Fibroblast of lung (primary cell): ENCODE data around the gene ADGRV1. TPM values are rescaled to one million over a fixed set of nuclear protein-coding genes. Genes with fewer than 3 reads are reported as not detected.

Experiments used
- DNase-seq, 2 donors: peaks; one replicate each; pipeline versions ENCODE4 v3.0.0 to v3.0.0-alpha.2; 2010; ENCODE audit warnings: low read depth in 2 of 2
- H2AFZ ChIP-seq: 2 replicates; pipeline ENCODE4 v1.5.1; 2012; ENCODE audit warnings: low read length, control low read depth, inconsistent platforms
- H3K27ac ChIP-seq: 2 replicates; pipeline ENCODE4 v1.5.1; 2011; ENCODE audit warnings: low read length, control low read depth; ENCODE audit not compliant: insufficient read depth
- H3K27me3 ChIP-seq: 2 replicates; pipeline ENCODE4 v1.5.1; 2011; ENCODE audit warnings: mild to moderate bottlenecking, low read length; ENCODE audit not compliant: control insufficient read depth, insufficient read depth
- H3K36me3 ChIP-seq: 2 replicates; pipeline ENCODE4 v1.5.1; 2011; ENCODE audit warnings: low read length; ENCODE audit not compliant: control insufficient read depth, insufficient read depth
- H3K4me1 ChIP-seq: 2 replicates; pipeline ENCODE4 v1.5.1; 2011; ENCODE audit warnings: low read length; ENCODE audit not compliant: control insufficient read depth, insufficient read depth; ENCODE audit errors: extremely low read depth
- H3K4me2 ChIP-seq: 2 replicates; pipeline ENCODE4 v1.5.1; 2011; ENCODE audit warnings: low read length, control low read depth; ENCODE audit not compliant: insufficient read depth; ENCODE audit errors: extremely low read depth
- H3K4me3 ChIP-seq, 4 experiments: fragments of 200-600 bp in 1 of 4; sonication (generic) in 1 of 4; replicated peaks in 1 of 4; 2 replicates each; pipeline ENCODE4 v1.5.1; 2011 to 2016; ENCODE audit warnings: low read length in 4 of 4, low read depth in 3 of 4, mild to moderate bottlenecking in 3 of 4, control low read depth in 2 of 4, inconsistent platforms in 1 of 4, mixed read lengths in 1 of 4; ENCODE audit not compliant: insufficient read depth in 1 of 4; ENCODE audit errors: control extremely low read depth in 1 of 4
- H3K79me2 ChIP-seq: 2 replicates; pipeline ENCODE4 v1.5.1; 2012; ENCODE audit warnings: mild to moderate bottlenecking, low read length, inconsistent platforms; ENCODE audit not compliant: control insufficient read depth, insufficient read depth
- H3K9ac ChIP-seq: 2 replicates; pipeline ENCODE4 v1.5.1; 2011; ENCODE audit warnings: mild to moderate bottlenecking, low read length, control low read depth; ENCODE audit not compliant: insufficient read depth
- H3K9me3 ChIP-seq: 2 replicates; pipeline ENCODE4 v1.5.1; 2012; ENCODE audit warnings: low read depth, low read length; ENCODE audit not compliant: control insufficient read depth, insufficient read depth
- H4K20me1 ChIP-seq: 2 replicates; pipeline ENCODE4 v1.5.1; 2011; ENCODE audit warnings: low read length; ENCODE audit not compliant: control insufficient read depth, insufficient read depth; ENCODE audit errors: extremely low read depth
- EZH2 ChIP-seq: IDR thresholded peaks from 2 replicates; pipeline ENCODE4 v1.5.1; 2012; ENCODE audit warnings: low read length, control low read depth, mild to moderate bottlenecking; ENCODE audit errors: missing control alignments
- polyA plus RNA-seq, 2 donors: library from polyadenylated mRNA; depleted of rRNA in 1 of 2; stranded (reverse) in 1 of 2; unstranded in 1 of 2; fragments of >200 nt; gene quantifications; 2 replicates each; pipeline ENCODE4 v1.2.1, GENCODE V29; 2011 to 2012; ENCODE audit warnings: missing spikeins in 1 of 2
- total RNA-seq: library from RNA; depleted of rRNA; stranded (reverse); fragments of >200 nt; gene quantifications from 2 replicates; pipeline ENCODE4 v1.2.1, GENCODE V29; 2014
- TF ChIP-seq, protein P1 (sequence below), 2 donors: IDR thresholded peaks in 1 of 2; conservative IDR thresholded peaks in 1 of 2; 1 replicate in 1 of 2; 2 replicates in 1 of 2; pipeline ENCODE4 v1.5.1; 2011 to 2012; ENCODE audit warnings: low read length in 2 of 2, control low read depth in 1 of 2, inconsistent platforms in 1 of 2, low read depth in 1 of 2, mild to moderate bottlenecking in 1 of 2

The ADGRV1 gene
- total and polyA plus RNA-seq, 2 donors (not counting 1 experiment from before 2014, with no cell fraction given) = 0.15 to 0.17 TPM

DNA sequence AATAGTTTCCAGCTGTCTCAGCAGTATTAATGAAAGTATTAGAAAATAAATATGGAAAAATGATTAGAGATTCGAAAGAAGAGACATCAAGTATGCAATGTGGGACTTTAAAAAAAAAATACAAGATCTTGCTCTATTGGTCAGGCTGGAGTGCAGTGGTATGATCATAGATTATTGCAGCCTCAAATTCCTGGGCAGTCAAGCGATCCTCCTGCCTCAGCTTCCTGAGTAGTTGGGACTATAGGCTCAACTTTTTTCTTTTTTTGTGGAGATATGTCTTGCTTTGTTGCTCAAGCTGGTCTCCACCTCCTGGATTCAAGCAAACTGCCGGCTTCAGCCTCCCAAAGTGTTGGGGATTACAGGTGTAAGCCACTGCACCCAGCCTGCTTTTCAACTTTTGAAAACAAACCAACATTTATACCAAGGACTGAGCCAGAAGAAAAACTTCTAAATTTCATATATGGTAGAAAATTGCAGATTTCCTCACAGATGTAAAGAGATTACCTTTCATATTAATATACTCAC lies 323.1 kb downstream of the ADGRV1 start:
- Histone ChIP-seq H4K20me1 (no peaks in the 10 kb centered on the region), H3K27ac (no peak overlapping the region), H3K4me1 (peaks cover 2% of the 10 kb centered on the region), H3K9ac (no peak overlapping the region), H3K36me3 (no peaks in the 10 kb centered on the region), H3K4me2 (no peak overlapping the region), H3K9me3 (no peaks in the 10 kb centered on the region), H3K27me3 (no peaks in the 10 kb centered on the region), H2AFZ (no peak overlapping the region), H3K4me3 (no peak overlapping the region), H3K79me2 (no peaks in the 10 kb centered on the region)
- TF ChIP-seq, protein P1, sequence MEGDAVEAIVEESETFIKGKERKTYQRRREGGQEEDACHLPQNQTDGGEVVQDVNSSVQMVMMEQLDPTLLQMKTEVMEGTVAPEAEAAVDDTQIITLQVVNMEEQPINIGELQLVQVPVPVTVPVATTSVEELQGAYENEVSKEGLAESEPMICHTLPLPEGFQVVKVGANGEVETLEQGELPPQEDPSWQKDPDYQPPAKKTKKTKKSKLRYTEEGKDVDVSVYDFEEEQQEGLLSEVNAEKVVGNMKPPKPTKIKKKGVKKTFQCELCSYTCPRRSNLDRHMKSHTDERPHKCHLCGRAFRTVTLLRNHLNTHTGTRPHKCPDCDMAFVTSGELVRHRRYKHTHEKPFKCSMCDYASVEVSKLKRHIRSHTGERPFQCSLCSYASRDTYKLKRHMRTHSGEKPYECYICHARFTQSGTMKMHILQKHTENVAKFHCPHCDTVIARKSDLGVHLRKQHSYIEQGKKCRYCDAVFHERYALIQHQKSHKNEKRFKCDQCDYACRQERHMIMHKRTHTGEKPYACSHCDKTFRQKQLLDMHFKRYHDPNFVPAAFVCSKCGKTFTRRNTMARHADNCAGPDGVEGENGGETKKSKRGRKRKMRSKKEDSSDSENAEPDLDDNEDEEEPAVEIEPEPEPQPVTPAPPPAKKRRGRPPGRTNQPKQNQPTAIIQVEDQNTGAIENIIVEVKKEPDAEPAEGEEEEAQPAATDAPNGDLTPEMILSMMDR (conservative IDR thresholded peaks at IDR 0.05 in 1 of 2, IDR thresholded peaks at IDR 0.05 in 1 of 2; ENCODE audit: low read depth in 1 of 2, low read length in 2 of 2) = no peak
- no peak for TF ChIP-seq EZH2
- no peak for DNase-seq

DNA sequence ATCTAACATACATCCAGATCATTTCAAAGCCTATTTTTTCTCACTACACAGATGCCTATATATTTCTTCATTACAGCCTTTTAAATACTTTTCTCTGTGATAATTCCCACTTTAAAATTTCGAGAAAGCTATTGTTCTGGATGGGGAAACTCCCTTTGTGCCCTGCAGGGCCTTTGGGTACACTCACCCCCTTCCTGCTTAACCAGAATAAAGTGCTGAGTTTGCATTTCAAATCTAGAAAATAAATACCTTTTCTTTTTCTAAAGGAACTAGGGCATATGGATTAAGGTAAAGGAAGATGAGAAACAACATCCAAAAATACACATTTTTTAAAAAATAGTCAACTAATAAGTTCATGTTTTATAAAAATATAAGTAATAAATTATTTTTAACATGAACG lies 323.9 kb downstream of the ADGRV1 start:
- no peak overlapping the region for H3K27ac ChIP-seq
- H4K20me1 ChIP-seq = no peaks in the 10 kb centered on the region
- peaks cover 2% of the 10 kb centered on the region for H3K4me1 ChIP-seq
- H3K9ac ChIP-seq = no peak overlapping the region
- H3K4me2 ChIP-seq = no peak overlapping the region
- H3K4me3 ChIP-seq = no peak overlapping the region
- no peaks in the 10 kb centered on the region for H3K9me3 ChIP-seq
- H3K36me3 ChIP-seq = no peaks in the 10 kb centered on the region
- DNase-seq = no peak
- H2AFZ ChIP-seq = no peak overlapping the region
- H3K27me3 ChIP-seq = no peaks in the 10 kb centered on the region
- no peaks in the 10 kb centered on the region for H3K79me2 ChIP-seq
- no peak for TF ChIP-seq EZH2
- TF ChIP-seq, protein P1 (conservative IDR thresholded peaks at IDR 0.05 in 1 of 2, IDR thresholded peaks at IDR 0.05 in 1 of 2; ENCODE audit: low read depth in 1 of 2, low read length in 2 of 2) = no peak

DNA sequence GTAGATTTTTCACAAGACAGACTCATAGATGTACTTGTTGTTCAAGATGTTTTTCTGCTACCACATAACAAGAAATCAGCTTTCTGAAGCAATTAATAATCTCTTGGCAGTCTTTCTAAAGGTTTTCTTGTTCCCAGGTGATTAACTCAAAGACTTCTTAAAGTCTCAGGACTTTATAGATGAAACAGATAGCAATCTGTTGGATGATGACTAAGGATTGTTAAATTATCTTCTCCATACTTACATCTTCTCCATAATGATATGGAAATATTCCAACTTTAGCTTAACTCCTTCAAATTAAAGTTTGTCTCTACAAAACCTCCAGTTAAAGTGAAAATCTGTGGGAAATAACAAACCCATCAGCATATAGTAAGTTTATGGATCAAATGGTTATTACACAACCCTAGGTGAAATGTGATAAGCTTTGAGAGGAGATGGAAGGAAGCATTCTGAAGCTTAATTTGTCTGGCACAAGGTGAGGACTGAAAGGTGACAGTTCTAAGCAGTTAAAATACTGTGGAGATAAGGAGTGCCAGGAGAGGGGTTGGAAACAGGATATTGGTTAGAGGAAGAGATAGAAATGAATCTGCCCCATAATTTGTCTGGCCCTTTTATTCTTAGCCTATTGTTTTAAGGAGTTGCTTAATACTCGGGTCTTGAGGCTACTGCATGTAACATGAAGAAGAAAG lies 326.7 kb downstream of the ADGRV1 start:
- no peaks in the 10 kb centered on the region for H3K4me1 ChIP-seq
- H3K79me2 ChIP-seq = no peaks in the 10 kb centered on the region
- H4K20me1 ChIP-seq = no peaks in the 10 kb centered on the region
- no peak overlapping the region for H3K4me3 ChIP-seq
- H3K9ac ChIP-seq = no peak overlapping the region
- no peaks in the 10 kb centered on the region for H3K27me3 ChIP-seq
- no peaks in the 10 kb centered on the region for H3K36me3 ChIP-seq
- no peak overlapping the region for H3K27ac ChIP-seq
- H3K4me2 ChIP-seq = no peak overlapping the region
- H2AFZ ChIP-seq = no peak overlapping the region
- H3K9me3 ChIP-seq = no peaks in the 10 kb centered on the region
- TF ChIP-seq EZH2 = no peak
- TF ChIP-seq, protein P1 (conservative IDR thresholded peaks at IDR 0.05 in 1 of 2, IDR thresholded peaks at IDR 0.05 in 1 of 2; ENCODE audit: low read depth in 1 of 2, low read length in 2 of 2) = no peak
- DNase-seq = no peak
